ENCODE measurements around the gene CPXM2. TPM values are rescaled to one million over a fixed set of nuclear protein-coding genes. Genes with fewer than 3 reads are reported as not detected.

CPXM2 gene
- total RNA-seq, 6 donors from 2014 or later: 0.61 to 10.2 (median 3.1) TPM

- DNase-seq: no peak
- Histone ChIP-seq H3K27me3 (peaks cover 0 to 3% (median 1%) of the 10 kb centered on the region in 4 donors), H3K4me3 (no peak overlapping the region), H3K36me3 (no peaks in the 10 kb centered on the region), H3K27ac (no peak overlapping the region), H3K4me1 (peaks cover 0 to 2% (median 0%) of the 10 kb centered on the region in 4 donors), H3K9me3 (no peaks in the 10 kb centered on the region)
- 80 to 85% methylated on average over 6 of the region's 6 CpGs for WGBS, 2 donors
- TF ChIP-seq POLR2A (IDR thresholded peaks at IDR 0.05) (no peak), POLR2AphosphoS5 (IDR thresholded peaks at IDR 0.05) (no peak), CTCF (IDR thresholded peaks at IDR 0.05) (no peak), EP300 (IDR thresholded peaks at IDR 0.05) (no peak)
- ATAC-seq (ENCODE audit: low FRiP score in 2 of 2): no peak
Measured at GRCh38 chr10:123886292-123886691, 5.3 kb downstream of the CPXM2 start.

- 72 to 74% methylated on average over 5 to 6 of the region's 6 CpGs for WGBS, 2 donors
- Histone ChIP-seq H3K27ac (no peak overlapping the region), H3K36me3 (no peaks in the 10 kb centered on the region), H3K4me3 (no peak overlapping the region), H3K27me3 (no peaks in the 10 kb centered on the region), H3K4me1 (no peaks in the 10 kb centered on the region), H3K9me3 (no peaks in the 10 kb centered on the region)
- no peak for DNase-seq
- no peak for TF ChIP-seq CTCF (IDR thresholded peaks at IDR 0.05)
- TF ChIP-seq POLR2A (IDR thresholded peaks at IDR 0.05): no peak
- ATAC-seq (ENCODE audit: low FRiP score in 2 of 2): no peak
Measured at GRCh38 chr10:123885406-123886170, 6.0 kb downstream of the CPXM2 start.

GRCh38 chr10:123884907-123885381, 6.7 kb downstream of the CPXM2 start:
- TF ChIP-seq POLR2AphosphoS5 (IDR thresholded peaks at IDR 0.05) (no peak), POLR2A (IDR thresholded peaks at IDR 0.05) (no peak), EP300 (IDR thresholded peaks at IDR 0.05) (no peak), CTCF (IDR thresholded peaks at IDR 0.05) (no peak)
- 73 to 77% methylated on average over 5 of the region's 5 CpGs for WGBS, 2 donors

GRCh38 chr10:123884351-123884906, 7.2 kb downstream of the CPXM2 start:
- TF ChIP-seq CTCF (IDR thresholded peaks at IDR 0.05): no peak
- no peak for TF ChIP-seq EP300 (IDR thresholded peaks at IDR 0.05)
- no peak for TF ChIP-seq POLR2AphosphoS5 (IDR thresholded peaks at IDR 0.05)
- no peak for TF ChIP-seq POLR2A (IDR thresholded peaks at IDR 0.05)
- no peaks in the 10 kb centered on the region for H3K4me1 ChIP-seq
- no peak overlapping the region for H3K4me3 ChIP-seq
- ATAC-seq (ENCODE audit: low FRiP score in 2 of 2): no peak
- H3K36me3 ChIP-seq: no peaks in the 10 kb centered on the region
- DNase-seq: no peak
- no peaks in the 10 kb centered on the region for H3K27me3 ChIP-seq
- no peak overlapping the region for H3K27ac ChIP-seq
- no peaks in the 10 kb centered on the region for H3K9me3 ChIP-seq
- 69 to 79% methylated on average over 7 of the region's 7 CpGs for WGBS, 2 donors

More at GRCh38 chr10:123884907-123885381, 6.7 kb downstream of the CPXM2 start:
- Histone ChIP-seq H3K27me3 (no peaks in the 10 kb centered on the region), H3K27ac (no peak overlapping the region), H3K9me3 (no peaks in the 10 kb centered on the region), H3K36me3 (no peaks in the 10 kb centered on the region), H3K4me3 (no peak overlapping the region), H3K4me1 (no peaks in the 10 kb centered on the region)
- ATAC-seq (ENCODE audit: low FRiP score in 2 of 2) (no peak), DNase-seq (no peak)
